KMS-11 (cell line): ENCODE measurements around the gene PLEKHN1.
A peak's percentile ranks its signal among the peaks of the same experiment; 100 is the strongest.
"Not testable (repeated sequence)": the region's sequence is repeated elsewhere in the genome, so short reads cannot be mapped to it uniquely, and the experiment has no call there.

Experiments
- H2AFZ ChIP-seq: fragments of 200-600 bp; sonication (generic); 2 replicates; pipeline ENCODE4 v1.6.1; 2016; ENCODE audit warnings: antibody characterized with exemption, mixed run types, low read depth
- H3K27ac ChIP-seq: fragments of 200-600 bp; sonication (generic); 2 replicates; pipeline ENCODE4 v1.6.1; 2016; ENCODE audit warnings: mild to moderate bottlenecking, mixed run types
- H3K27me3 ChIP-seq: fragments of 200-600 bp; sonication (generic); 2 replicates; pipeline ENCODE4 v1.6.1; 2017; ENCODE audit warnings: mild to moderate bottlenecking, low read depth, mixed run types, moderate library complexity; ENCODE audit not compliant: insufficient read depth
- H3K36me3 ChIP-seq: fragments of 200-600 bp; sonication (generic); 2 replicates; pipeline ENCODE4 v1.6.1; 2017; ENCODE audit warnings: mild to moderate bottlenecking, mixed run types; ENCODE audit not compliant: insufficient read depth
- H3K4me1 ChIP-seq: fragments of 200-600 bp; sonication (generic); 2 replicates; pipeline ENCODE4 v1.6.1; 2016; ENCODE audit warnings: mild to moderate bottlenecking, low read depth, mixed run types; ENCODE audit not compliant: poor library complexity, severe bottlenecking
- H3K4me2 ChIP-seq: fragments of 200-600 bp; sonication (generic); 2 replicates; pipeline ENCODE4 v1.7.0; 2016; ENCODE audit warnings: mild to moderate bottlenecking, mixed run types
- H3K4me3 ChIP-seq: fragments of 200-600 bp; sonication (generic); IDR thresholded peaks from 2 replicates; pipeline ENCODE4 v1.6.1; 2017; ENCODE audit warnings: low read depth, low read length, mixed read lengths; ENCODE audit not compliant: insufficient read depth
- H3K79me2 ChIP-seq: fragments of 200-600 bp; sonication (generic); 2 replicates; pipeline ENCODE4 v1.6.1; 2016; ENCODE audit warnings: low read depth, mixed run types; ENCODE audit not compliant: insufficient read depth
- H3K9ac ChIP-seq: fragments of 200-600 bp; sonication (generic); 2 replicates; pipeline ENCODE4 v1.6.1; 2016; ENCODE audit warnings: mild to moderate bottlenecking, mixed run types
- H4K20me1 ChIP-seq: fragments of 200-600 bp; sonication (generic); 2 replicates; pipeline ENCODE4 v1.6.1; 2016; ENCODE audit warnings: mild to moderate bottlenecking, mixed run types; ENCODE audit not compliant: insufficient read depth
- TF ChIP-seq, protein P1 (sequence below): fragments of 200-600 bp; sonication (generic); conservative IDR thresholded peaks from 2 replicates; pipeline ENCODE4 v1.6.1; 2017; ENCODE audit warnings: low read depth, mild to moderate bottlenecking, antibody characterized with exemption, low read length, moderate library complexity, mixed read lengths

The PLEKHN1 gene

GRCh38 chr1:1004420-1004779 lies 38.1 kb downstream of the PLEKHN1 start:
- Histone ChIP-seq H3K9ac (no peak overlapping the region), H3K4me1 (peaks cover 18% of the 10 kb centered on the region), H2AFZ (no peak overlapping the region), H3K36me3 (no peaks in the 10 kb centered on the region), H3K79me2 (no peaks in the 10 kb centered on the region), H3K27me3 (peaks cover 82% of the 10 kb centered on the region), H3K27ac (no peak overlapping the region), H3K4me2 (peak overlapping the region; percentile 56; the same call in 1 of the 2 replicates), H3K4me3 (no peak overlapping the region), H4K20me1 (no peaks in the 10 kb centered on the region)
- TF ChIP-seq, protein P1, sequence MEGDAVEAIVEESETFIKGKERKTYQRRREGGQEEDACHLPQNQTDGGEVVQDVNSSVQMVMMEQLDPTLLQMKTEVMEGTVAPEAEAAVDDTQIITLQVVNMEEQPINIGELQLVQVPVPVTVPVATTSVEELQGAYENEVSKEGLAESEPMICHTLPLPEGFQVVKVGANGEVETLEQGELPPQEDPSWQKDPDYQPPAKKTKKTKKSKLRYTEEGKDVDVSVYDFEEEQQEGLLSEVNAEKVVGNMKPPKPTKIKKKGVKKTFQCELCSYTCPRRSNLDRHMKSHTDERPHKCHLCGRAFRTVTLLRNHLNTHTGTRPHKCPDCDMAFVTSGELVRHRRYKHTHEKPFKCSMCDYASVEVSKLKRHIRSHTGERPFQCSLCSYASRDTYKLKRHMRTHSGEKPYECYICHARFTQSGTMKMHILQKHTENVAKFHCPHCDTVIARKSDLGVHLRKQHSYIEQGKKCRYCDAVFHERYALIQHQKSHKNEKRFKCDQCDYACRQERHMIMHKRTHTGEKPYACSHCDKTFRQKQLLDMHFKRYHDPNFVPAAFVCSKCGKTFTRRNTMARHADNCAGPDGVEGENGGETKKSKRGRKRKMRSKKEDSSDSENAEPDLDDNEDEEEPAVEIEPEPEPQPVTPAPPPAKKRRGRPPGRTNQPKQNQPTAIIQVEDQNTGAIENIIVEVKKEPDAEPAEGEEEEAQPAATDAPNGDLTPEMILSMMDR, result no peak

DNA sequence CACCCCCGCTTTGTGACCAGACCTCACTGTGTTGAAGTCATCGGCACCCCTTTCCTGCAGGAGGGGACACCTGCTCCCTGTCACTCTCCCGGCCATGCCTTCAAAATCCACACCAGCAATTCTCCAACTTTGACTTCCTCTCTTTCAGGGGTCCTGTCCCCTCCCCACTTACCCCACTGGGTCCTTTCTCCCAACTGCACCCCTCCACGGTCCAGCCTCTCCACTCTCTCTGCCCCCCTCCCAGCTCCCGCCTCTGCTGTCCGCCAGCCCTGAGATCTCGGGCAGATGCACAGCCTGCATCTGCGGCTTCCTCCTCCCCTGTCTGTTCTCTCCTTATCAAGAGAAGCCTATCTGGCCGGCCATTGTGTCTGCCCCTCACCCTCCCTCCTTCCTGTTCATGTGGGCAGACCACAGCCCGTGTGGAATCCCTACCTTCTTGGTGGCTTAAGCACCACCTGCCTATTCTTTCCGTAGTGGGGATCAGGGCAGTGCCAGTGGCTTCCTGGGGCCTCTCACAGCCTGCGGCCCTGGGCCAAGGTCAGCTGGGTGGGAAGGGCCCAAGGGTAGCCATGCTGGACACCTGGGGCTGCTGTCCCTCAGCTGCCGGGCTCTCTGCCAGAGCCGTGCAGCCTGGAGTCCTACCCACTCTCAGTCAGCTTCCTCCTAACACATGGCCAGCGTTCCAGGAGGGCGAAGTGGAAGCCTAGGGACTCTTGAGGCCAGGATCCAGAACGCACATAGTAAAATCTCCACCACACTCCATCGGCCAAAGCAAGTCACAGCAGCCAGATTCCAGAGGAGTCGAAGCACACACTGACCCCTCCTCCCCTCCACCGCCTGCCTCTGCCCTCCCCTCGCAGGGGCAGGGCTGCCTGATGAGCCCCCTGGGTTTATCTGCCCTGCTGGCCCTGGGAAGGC lies 38.8 kb downstream of the PLEKHN1 start:
- Histone ChIP-seq H2AFZ (peak overlapping the region; percentile 38; the same call in 1 of the 2 replicates), H3K4me1 (peaks cover 18% of the 10 kb centered on the region), H3K79me2 (no peaks in the 10 kb centered on the region), H3K27ac (no peak overlapping the region), H3K4me2 (peak overlapping the region; percentile 56; the same call in 1 of the 2 replicates), H4K20me1 (no peaks in the 10 kb centered on the region), H3K4me3 (no peak overlapping the region), H3K27me3 (peaks cover 87% of the 10 kb centered on the region), H3K36me3 (no peaks in the 10 kb centered on the region), H3K9ac (no peak overlapping the region)
- TF ChIP-seq, protein P1, result no peak

DNA sequence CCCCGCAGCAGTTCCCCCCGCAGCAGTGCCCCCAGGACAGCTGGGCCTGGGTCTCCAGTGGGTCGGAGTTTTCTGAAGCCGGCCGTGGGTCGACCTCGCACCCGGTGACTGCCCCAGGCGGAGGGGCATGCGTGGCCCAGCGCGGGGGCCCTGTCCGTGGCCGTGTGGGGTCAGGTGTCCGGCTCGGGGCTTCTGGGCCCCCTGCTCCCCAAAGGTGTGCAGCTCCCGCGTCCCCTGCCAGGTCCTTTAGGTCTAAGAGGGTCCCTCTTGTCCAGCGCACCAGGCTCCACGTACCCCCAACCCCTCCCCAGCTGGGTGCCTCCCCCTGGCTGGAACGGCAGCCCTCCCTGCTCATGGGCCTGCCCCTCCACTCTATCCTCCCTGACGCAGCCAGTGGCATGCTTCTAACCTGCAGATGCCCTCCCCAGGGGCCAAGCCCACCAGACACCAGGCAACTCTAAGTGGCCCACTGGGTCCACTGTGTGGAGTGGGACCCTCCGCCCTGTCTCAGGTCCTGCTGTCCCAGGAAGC lies 39.6 kb downstream of the PLEKHN1 start:
- H3K4me1 ChIP-seq, result peaks cover 18% of the 10 kb centered on the region
- no peak overlapping the region for H3K4me2 ChIP-seq
- H3K79me2 ChIP-seq, result no peaks in the 10 kb centered on the region
- H3K4me3 ChIP-seq, result no peak overlapping the region
- H3K27me3 ChIP-seq, result peaks cover 92% of the 10 kb centered on the region
- no peak overlapping the region for H3K9ac ChIP-seq
- TF ChIP-seq, protein P1, result no peak
- H2AFZ ChIP-seq, result no peak overlapping the region
- H3K27ac ChIP-seq, result no peak overlapping the region
- H4K20me1 ChIP-seq, result no peaks in the 10 kb centered on the region
- H3K36me3 ChIP-seq, result no peaks in the 10 kb centered on the region

GRCh38 chr1:1006305-1007159 lies 40.2 kb downstream of the PLEKHN1 start:
- TF ChIP-seq, protein P1, result no peak
- no peaks in the 10 kb centered on the region for H3K36me3 ChIP-seq
- H3K4me2 ChIP-seq, result no peak overlapping the region; the same call in 1 of the 2 replicates
- H3K79me2 ChIP-seq, result no peaks in the 10 kb centered on the region
- no peak overlapping the region for H3K27ac ChIP-seq
- H3K4me1 ChIP-seq, result peaks cover 18% of the 10 kb centered on the region
- no peak overlapping the region for H2AFZ ChIP-seq
- H3K9ac ChIP-seq, result no peak overlapping the region
- no peaks in the 10 kb centered on the region for H4K20me1 ChIP-seq
- H3K27me3 ChIP-seq, result peaks cover 92% of the 10 kb centered on the region
- H3K4me3 ChIP-seq, result no peak overlapping the region

- not testable (repeated sequence) for H3K79me2 ChIP-seq, H3K36me3 ChIP-seq, H3K9ac ChIP-seq, H3K4me2 ChIP-seq, H2AFZ ChIP-seq, H4K20me1 ChIP-seq, H3K27ac ChIP-seq, H3K4me3 ChIP-seq
- H3K27me3 ChIP-seq, result peaks cover 63% of the 10 kb centered on the region
- H3K4me1 ChIP-seq, result peaks cover 25% of the 10 kb centered on the region
Observed at GRCh38 chr1:1010131-1010530, 43.8 kb downstream of the PLEKHN1 start.
